SK-N-MC (cell line): ENCODE results near the gene SLFNL1.

Experiments used
- EZH2 ChIP-seq: fragments of 200-600 bp; sonication (generic); IDR thresholded peaks from one replicate; pipeline ENCODE4 v1.6.1; 2017; ENCODE audit warnings: antibody characterized with exemption
- FOXP2 ChIP-seq: optimal IDR thresholded peaks from 2 replicates; pipeline ENCODE3; 2011; ENCODE audit warnings: mild to moderate bottlenecking, moderate library complexity; ENCODE audit not compliant: insufficient read depth; ENCODE audit errors: extremely low read length, control extremely low read depth
- POLR2AphosphoS5 ChIP-seq: IDR thresholded peaks from 2 replicates; pipeline ENCODE4 v1.6.1; 2012; ENCODE audit warnings: mild to moderate bottlenecking, low read depth, low read length, borderline replicate concordance

DNA sequence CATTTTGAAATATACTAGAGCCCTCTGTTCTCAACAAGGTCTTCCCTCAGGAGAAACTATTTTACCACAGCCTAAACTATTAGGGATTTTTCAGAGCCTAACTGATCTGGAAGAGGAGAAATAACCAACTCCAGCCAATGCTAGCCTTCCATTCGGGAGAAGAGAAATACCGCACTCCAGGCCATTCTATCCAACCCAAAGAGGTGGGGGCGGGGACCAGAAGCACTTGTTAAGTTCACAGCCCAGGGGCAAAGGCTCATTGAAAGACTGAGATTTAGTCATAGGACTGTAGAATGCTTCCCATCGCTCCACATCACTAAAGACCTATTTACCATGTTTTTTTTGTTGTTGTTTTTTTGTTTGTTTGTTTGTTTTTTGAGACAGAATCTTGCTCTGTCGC is 35.4 kb upstream of the SLFNL1 start:
- no peak for TF ChIP-seq EZH2
- no peak for TF ChIP-seq POLR2AphosphoS5
- no peak for TF ChIP-seq FOXP2
